ENCODE data around the gene KIAA2012.
A peak's percentile ranks its signal among the peaks of the same experiment; 100 is the strongest.

The KIAA2012 gene

GRCh38 chr2:202042444-202042843 is 30.6 kb upstream of the KIAA2012 start:
- no peak for DNase-seq

- DNase-seq, result no peak
These were observed 29.6 kb upstream of the KIAA2012 start for GRCh38 chr2:202043475-202043874.

GRCh38 chr2:202044777-202045176 is 28.3 kb upstream of the KIAA2012 start:
- no peak for DNase-seq

GRCh38 chr2:202046572-202046971 is 26.5 kb upstream of the KIAA2012 start:
- no peak for DNase-seq

DNA sequence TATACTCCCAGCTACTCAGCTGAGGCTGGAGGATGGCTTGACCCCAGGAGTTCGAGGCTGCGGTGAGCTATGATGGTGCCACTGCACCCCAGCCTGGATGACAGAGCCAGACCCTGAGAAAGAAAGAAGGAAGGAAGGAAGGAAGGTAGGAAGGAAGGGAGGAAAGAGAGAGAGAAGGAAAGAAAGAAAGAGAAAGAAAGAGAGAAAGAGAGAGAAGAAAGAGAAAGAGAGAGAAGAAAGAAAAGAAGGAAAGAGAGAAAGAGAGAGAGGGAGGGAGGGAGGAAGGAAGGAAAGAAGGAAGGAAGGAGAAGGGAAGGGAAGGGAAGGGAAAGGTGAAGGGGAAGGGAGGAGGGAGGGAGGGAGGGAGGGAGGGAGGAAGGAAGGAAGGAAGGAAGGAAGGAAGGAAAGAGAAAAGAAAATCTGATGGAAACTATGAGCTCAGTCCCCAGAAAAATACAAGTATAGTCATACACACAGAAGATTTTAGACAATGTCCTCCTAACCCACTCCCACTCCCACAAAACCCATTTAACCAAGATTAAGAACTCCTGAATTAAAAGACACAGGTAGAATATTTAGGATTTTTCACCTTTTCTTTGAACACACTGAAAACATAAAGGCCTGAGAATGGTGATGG is 23.8 kb upstream of the KIAA2012 start:
- no peak for DNase-seq

GRCh38 chr2:202049840-202050239 is 23.2 kb upstream of the KIAA2012 start:
- DNase-seq, result no peak

DNA sequence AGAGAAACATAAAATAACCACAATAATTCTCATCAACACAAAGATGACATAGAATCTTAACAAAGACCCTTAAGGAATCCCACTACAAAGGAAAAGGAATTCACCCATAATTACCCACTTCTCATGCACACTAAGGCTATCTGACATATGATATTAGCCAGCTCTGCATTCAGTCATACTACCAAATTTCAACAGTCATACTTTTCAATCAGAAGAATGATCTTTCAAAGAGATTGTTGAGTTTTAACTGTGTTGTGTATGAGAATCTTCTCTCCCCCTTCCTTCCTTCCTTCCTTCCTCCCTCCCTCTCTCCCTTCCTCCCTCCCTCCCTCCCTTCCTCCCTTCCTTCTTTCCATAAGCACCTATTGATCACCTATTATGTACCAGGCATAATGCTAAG is 22.4 kb upstream of the KIAA2012 start:
- DNase-seq, result no peak

DNA sequence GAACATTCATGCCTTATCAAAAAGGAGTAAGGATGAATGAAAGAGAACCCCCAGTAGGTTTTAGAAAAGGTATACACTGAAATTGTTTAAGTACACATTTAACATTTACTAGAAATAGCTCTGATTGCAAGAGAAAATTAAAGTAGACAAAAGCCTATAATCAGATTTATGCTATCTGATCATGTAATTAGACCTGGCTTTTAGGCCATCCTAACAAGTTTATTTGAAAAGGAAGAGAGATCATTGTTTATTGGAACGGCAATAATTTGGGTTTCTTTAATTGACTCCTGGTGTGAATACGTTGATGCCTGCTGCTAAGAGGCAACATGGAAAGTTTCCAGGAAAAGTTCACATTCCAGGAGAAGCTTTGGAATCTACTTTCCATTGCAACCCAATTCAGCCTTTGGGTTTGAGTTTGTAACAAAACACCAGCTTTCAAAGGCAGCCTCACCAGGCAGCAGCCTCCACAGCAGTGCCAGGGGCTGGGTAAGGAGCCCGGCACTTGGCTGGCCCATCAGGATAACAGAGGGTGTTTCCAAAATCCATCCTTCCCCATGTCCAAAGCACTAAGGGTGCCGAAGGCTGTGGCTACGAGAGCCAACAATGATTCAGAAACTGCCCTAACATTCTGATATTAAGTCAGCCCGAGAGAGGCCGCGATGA is 21.4 kb upstream of the KIAA2012 start:
- peak in 6 of 56 donors; percentile 9 to 39 (median 18) for DNase-seq

GRCh38 chr2:202052235-202052634 is 20.8 kb upstream of the KIAA2012 start:
- no peak for DNase-seq

GRCh38 chr2:202054679-202055078 is 18.4 kb upstream of the KIAA2012 start:
- no peak for DNase-seq

DNA sequence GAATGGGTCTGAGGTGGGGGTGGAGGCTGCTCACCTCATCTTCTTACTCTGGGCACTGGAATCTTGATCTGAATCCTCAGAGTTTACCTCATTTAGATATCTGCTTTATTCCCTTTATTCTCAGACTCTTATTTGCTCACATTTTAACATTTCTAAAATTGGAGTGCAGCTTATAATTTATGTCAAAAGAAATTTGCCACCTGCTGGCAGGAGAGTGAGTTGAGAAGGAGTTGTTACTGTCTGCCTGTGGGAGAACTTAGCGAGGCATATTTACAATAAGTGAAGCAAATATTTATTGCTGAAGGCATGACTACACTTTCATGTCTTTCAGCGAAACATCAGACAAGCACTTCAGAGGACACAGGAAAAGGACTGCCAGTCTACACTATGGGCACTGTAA is 16.4 kb upstream of the KIAA2012 start:
- DNase-seq, result no peak

DNA sequence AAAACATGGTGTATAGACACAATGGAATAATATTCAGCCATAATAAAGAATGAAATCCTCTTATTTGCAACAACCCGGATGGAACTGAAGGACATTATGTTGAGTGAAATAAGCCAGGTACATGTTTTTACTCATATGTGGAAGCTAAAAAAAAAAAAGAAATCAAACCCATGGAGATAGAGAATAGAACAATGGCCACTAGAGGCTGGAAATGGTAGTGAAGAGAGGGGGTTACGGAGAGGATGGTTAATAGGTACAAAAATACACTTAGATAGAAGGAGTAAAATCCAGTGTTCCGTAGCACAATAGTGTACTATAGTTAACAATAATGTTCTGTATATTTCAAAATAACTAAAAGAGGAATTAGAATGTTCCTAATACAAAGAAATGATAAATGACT is 12.8 kb upstream of the KIAA2012 start:
- DNase-seq, result no peak

DNA sequence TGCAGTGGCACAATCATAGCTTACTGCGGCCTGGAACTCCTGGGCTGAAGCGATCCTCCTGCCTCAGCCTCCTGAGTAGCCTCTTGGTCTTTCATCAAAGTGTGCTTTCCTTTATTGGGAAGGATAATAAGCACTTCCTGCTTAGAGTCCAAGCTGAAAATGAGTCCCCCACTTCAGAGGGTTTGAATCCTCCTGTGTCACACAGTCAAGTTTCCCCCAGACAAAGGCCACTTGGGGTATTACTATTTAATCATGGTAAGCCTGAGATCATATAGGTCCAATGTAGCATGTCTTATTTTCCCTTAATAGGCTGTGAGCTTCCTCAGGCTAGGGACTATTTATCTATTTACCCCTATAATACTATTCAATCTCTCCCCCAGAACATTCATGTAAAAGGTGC is 11.4 kb upstream of the KIAA2012 start:
- no peak for DNase-seq

DNA sequence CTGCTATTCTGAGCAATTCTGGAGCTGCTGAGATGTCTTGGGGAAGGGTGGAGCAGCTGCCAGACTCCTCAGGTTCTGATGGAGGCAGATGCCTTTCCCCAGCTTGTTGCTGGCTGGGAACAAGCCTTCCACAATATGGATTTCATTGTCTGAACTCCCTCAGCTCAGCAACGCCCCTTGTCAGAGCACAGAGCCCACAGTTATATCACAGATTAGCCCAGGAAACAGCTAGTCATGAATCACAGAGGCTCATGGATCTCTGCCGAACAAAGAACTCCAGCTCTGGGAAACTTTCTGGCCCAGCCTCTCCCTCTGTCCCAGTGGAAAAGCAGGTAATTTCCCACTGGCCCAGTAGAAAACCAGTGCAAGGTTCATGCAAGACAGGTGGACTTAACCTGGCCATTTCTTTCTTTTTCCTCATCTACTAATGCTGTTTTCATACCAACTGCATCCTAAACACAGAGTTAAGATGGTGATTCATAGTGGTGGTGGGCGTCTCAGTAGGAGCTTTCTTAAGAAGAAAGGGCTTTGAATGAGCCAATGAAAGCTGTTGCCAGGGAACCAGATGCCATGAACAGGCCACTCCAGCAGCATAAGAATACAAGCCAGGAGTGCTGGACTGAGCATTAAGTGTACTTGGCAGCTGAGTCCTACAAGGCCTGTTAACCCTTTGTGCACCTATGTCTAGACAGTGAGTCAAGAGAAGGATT is 8.7 kb upstream of the KIAA2012 start:
- DNase-seq, result peak in 32 of 56 donors; percentile 6 to 67 (median 24)

DNA sequence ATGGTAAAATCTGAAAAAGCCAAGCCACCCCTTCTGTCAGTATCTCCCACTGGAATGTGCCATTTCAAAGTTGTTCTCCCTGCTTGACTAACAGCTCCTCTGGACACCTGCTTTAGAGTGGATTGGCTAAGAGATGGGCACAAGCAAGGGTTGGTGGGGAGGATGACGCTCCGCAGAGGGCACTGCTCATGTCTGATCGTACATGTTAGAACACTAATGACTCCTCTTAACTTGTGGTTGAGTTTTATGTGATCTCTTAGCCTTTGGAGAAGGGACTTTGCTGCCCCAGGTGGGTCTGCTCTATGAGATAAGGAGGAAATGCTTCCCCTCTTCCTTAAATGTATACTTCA is 8.2 kb upstream of the KIAA2012 start:
- DNase-seq, result no peak

GRCh38 chr2:202065876-202066275 is 7.2 kb upstream of the KIAA2012 start:
- no peak for DNase-seq

DNA sequence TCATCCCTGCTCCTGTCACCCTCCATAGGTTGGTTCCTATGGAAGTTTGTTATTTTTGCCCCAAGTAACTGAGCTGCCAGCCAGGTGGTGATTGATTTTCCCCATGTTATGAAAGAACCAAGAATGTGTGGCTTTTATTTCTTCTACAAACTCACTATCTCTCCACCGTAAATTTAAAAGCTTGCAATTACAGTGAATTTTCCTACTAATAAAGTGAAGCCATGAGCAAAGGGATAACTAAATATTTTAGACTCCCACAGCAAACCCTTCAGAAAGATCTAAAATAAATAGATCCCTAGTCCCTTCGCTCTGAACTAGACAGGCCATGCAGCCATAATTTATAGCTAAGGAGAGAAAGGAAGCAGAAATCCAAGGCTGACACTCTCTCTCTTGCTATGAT is 6.2 kb upstream of the KIAA2012 start:
- no peak for DNase-seq

- no peak for DNase-seq
These were observed 5.5 kb upstream of the KIAA2012 start for GRCh38 chr2:202067589-202067988.

- DNase-seq, result no peak
These were observed 3.6 kb upstream of the KIAA2012 start for GRCh38 chr2:202069170-202070067.

- no peak for DNase-seq
These were observed 1.9 kb upstream of the KIAA2012 start for GRCh38 chr2:202071107-202071506.

- no peak for DNase-seq
These were observed 829 bp upstream of the KIAA2012 start for GRCh38 chr2:202072226-202072625.

DNA sequence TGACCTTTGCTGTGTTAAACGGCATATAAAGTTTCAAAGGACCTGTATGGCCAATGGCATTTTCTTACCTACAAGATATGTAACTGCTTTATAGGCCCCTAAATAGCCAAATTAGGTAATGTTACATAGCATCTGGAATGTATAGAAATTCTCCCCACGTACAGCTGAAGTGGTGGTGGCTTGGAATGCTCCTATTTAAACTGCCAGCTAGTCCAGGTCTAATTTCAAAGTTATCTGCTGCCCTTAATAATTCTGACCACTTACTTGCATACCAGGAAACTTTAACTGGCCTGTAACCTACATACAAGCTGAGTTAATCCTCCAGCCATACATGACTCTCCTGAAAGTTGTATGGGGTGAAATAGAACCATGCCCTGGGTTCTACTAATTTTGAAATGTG is 1.3 kb downstream of the KIAA2012 start:
- DNase-seq, result no peak
